SK-N-SH treated with all-trans-retinoic acid at 6 μM for 48 hours (cell line): ENCODE measurements around the gene ACTN4.

ENCODE experiments used
- GLIS3 ChIP-seq: fragments of 250-450 bp; sonication (Bioruptor Pico); IDR thresholded peaks from 2 replicates; pipeline ENCODE4 v1.5.0; 2020; ENCODE audit warnings: mild to moderate bottlenecking, moderate library complexity
- SNAI2 ChIP-seq: fragments of 250-450 bp; sonication (Bioruptor Pico); IDR thresholded peaks from 2 replicates; pipeline ENCODE4 v1.5.0; 2020; ENCODE audit warnings: mild to moderate bottlenecking, moderate library complexity
- TCF4 ChIP-seq: fragments of 250-450 bp; sonication (Bioruptor Pico); IDR thresholded peaks from 2 replicates; pipeline ENCODE4 v1.8.0; 2021; ENCODE audit warnings: mild to moderate bottlenecking, moderate library complexity, borderline replicate concordance
- ZFP3 ChIP-seq: fragments of 250-450 bp; sonication (Bioruptor Pico); IDR thresholded peaks from 2 replicates; pipeline ENCODE4 v1.5.0; 2020; ENCODE audit warnings: mild to moderate bottlenecking, moderate library complexity
- ZNF70 ChIP-seq: fragments of 450-650 bp; formaldehyde crosslinking; IDR thresholded peaks from 2 replicates; pipeline ENCODE4 v1.5.0; 2020; ENCODE audit warnings: mild to moderate bottlenecking, moderate library complexity
- TF ChIP-seq, protein P1 (sequence below): fragments of 250-450 bp; sonication (Bioruptor Pico); IDR thresholded peaks from 2 replicates; pipeline ENCODE4 v1.8.0; 2021; ENCODE audit warnings: low read depth, mild to moderate bottlenecking, moderate library complexity, borderline replicate concordance

DNA sequence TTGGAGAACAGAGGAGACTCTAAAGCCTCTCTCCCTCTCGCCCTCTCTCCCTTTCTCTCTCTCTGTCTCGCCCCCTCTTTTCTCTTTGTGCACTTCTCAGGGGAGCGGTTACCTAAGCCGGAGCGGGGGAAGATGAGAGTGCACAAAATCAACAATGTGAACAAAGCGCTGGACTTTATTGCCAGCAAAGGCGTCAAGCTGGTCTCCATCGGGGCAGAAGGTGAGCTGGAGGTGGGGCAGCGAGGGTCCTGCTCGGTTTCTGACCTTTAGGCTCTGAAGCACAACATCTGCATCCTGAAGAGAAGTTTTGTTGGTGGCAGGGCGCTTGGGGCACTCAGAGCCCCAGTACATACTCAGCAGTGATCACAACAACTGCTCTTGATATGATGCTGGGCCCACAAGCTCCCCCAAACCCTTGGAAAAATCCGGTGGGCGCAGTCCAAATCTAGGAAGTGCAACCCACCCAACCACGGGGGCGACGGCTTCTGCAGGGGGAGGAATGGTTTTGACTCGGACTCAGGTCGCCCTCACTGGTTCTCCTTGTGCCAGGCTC lies 53.5 kb downstream of the ACTN4 start:
- TF ChIP-seq ZFP3 (CRISPR knock-in tag) (no peak), SNAI2 (CRISPR knock-in tag) (no peak), GLIS3 (CRISPR knock-in tag) (no peak), TCF4 (CRISPR knock-in tag) (no peak), ZNF70 (CRISPR knock-in tag) (no peak)
- TF ChIP-seq, protein P1, sequence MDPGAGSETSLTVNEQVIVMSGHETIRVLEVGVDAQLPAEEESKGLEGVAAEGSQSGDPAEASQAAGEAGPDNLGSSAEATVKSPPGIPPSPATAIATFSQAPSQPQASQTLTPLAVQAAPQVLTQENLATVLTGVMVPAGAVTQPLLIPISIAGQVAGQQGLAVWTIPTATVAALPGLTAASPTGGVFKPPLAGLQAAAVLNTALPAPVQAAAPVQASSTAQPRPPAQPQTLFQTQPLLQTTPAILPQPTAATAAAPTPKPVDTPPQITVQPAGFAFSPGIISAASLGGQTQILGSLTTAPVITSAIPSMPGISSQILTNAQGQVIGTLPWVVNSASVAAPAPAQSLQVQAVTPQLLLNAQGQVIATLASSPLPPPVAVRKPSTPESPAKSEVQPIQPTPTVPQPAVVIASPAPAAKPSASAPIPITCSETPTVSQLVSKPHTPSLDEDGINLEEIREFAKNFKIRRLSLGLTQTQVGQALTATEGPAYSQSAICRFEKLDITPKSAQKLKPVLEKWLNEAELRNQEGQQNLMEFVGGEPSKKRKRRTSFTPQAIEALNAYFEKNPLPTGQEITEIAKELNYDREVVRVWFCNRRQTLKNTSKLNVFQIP (CRISPR knock-in tag), result no peak
